Breast epithelium (tissue), 4 donors: Measurements from ENCODE around the gene PLPP7. TPM values are rescaled to one million over a fixed set of nuclear protein-coding genes. Genes with fewer than 3 reads are reported as not detected.
A peak's percentile ranks its signal among the peaks of the same experiment; 100 is the strongest.

Source experiments
- DNase-seq, 2 donors: peaks; one replicate each; pipeline ENCODE4 v3.0.0-alpha.2; 2019; ENCODE audit warnings: low spot score in 2 of 2
- H3K27ac ChIP-seq, 2 donors: fragments of 200-600 bp; sonication (generic) in 1 of 2; one replicate each; pipeline ENCODE4 v1.5.1; 2016 to 2019; ENCODE audit warnings: mild to moderate bottlenecking in 1 of 2
- H3K27me3 ChIP-seq, 2 donors: fragments of 200-600 bp; sonication (generic) in 1 of 2; one replicate each; pipeline versions ENCODE4 v1.5.1 to v1.6.0; 2017 to 2019; ENCODE audit warnings: control low read depth in 1 of 2, mild to moderate bottlenecking in 1 of 2
- H3K36me3 ChIP-seq: fragments of 200-600 bp; one replicate; pipeline ENCODE4 v1.5.1; 2019
- H3K4me1 ChIP-seq, 2 donors: fragments of 200-600 bp; sonication (generic); one replicate each; pipeline ENCODE4 v1.5.1; 2016 to 2019; ENCODE audit warnings: control low read depth in 1 of 2
- H3K4me3 ChIP-seq, 3 donors: fragments of 200-600 bp; sonication (generic); 1 replicate in 2 of 3; 2 replicates in 1 of 3; pipeline ENCODE4 v1.5.1; 2016 to 2019; ENCODE audit warnings: mild to moderate bottlenecking in 3 of 3, moderate library complexity in 2 of 3
- H3K9me3 ChIP-seq, 2 donors: fragments of 200-600 bp; sonication (generic) in 1 of 2; one replicate each; pipeline ENCODE4 v1.5.1; 2016 to 2019; ENCODE audit warnings: control low read depth in 1 of 2
- CTCF ChIP-seq, 3 donors: fragments of 450-650 bp; IDR thresholded peaks; one replicate each; pipeline ENCODE4 v1.5.1; 2016 to 2017; ENCODE audit warnings: antibody characterized with exemption in 3 of 3, mild to moderate bottlenecking in 3 of 3, moderate library complexity in 3 of 3
- POLR2A ChIP-seq: fragments of 450-650 bp; IDR thresholded peaks from one replicate; pipeline ENCODE4 v1.6.1; 2016; ENCODE audit warnings: antibody characterized with exemption, mild to moderate bottlenecking, moderate library complexity
- POLR2AphosphoS5 ChIP-seq, 3 donors: sonication (generic); formaldehyde crosslinking; IDR thresholded peaks; one replicate each; pipeline ENCODE4 v1.6.1; 2017; ENCODE audit warnings: antibody characterized with exemption in 3 of 3
- intact Hi-C: fragments of 100-400 bp; cut with DNase I; formaldehyde crosslinking; loops from one replicate; pipeline ENCODE4 v1.15.1; 2023; ENCODE audit warnings: low total_unique reads
- total RNA-seq, 3 donors: library from RNA; depleted of rRNA; stranded (reverse); fragments of >200 nt; gene quantifications; one replicate each; pipeline ENCODE4 v1.1.0, GENCODE V29; 2016

PLPP7 gene
- total RNA-seq, 3 donors from 2014 or later = 5.0 to 14.1 (median 9.3) TPM

GRCh38 chr9:131276891-131277286 is 12.6 kb upstream of the PLPP7 start:
- peak overlapping the region in 1 of 2 donors; percentile 75 for H3K27ac ChIP-seq
- DNase-seq = no peak
- H3K27me3 ChIP-seq = peaks cover 0 to 10% of the 10 kb centered on the region in 2 donors
- no peaks in the 10 kb centered on the region for H3K9me3 ChIP-seq
- intact Hi-C loops = no loop called here
- H3K4me3 ChIP-seq = peak overlapping the region; percentile 71 to 90 (median 73)
- H3K4me1 ChIP-seq = no peaks in the 10 kb centered on the region
- no peaks in the 10 kb centered on the region for H3K36me3 ChIP-seq
- no peak for TF ChIP-seq CTCF (IDR thresholded peaks at IDR 0.05)
- no peak for TF ChIP-seq POLR2AphosphoS5 (IDR thresholded peaks at IDR 0.05)
- TF ChIP-seq POLR2A = no peak

GRCh38 chr9:131277287-131277909 is 12.1 kb upstream of the PLPP7 start:
- TF ChIP-seq POLR2A (no peak), CTCF (IDR thresholded peaks at IDR 0.05) (no peak), POLR2AphosphoS5 (IDR thresholded peaks at IDR 0.05) (no peak)
- Histone ChIP-seq H3K27me3 (peaks cover 0 to 15% of the 10 kb centered on the region in 2 donors), H3K4me1 (no peaks in the 10 kb centered on the region), H3K36me3 (no peaks in the 10 kb centered on the region), H3K4me3 (peak overlapping the region; percentile 71 to 90 (median 73)), H3K9me3 (no peaks in the 10 kb centered on the region), H3K27ac (peak overlapping the region in 1 of 2 donors; percentile 75)
- intact Hi-C loops = no loop called here
- DNase-seq = no peak

GRCh38 chr9:131277910-131278701 is 11.4 kb upstream of the PLPP7 start:
- Histone ChIP-seq H3K9me3 (no peaks in the 10 kb centered on the region), H3K4me1 (no peaks in the 10 kb centered on the region), H3K4me3 (peak overlapping the region; percentile 71 to 90 (median 73)), H3K27me3 (peaks cover 0 to 22% of the 10 kb centered on the region in 2 donors), H3K27ac (peak overlapping the region in 1 of 2 donors; percentile 75), H3K36me3 (no peaks in the 10 kb centered on the region)
- peak; percentile 58 to 60 for DNase-seq
- intact Hi-C loops = no loop called here
- no peak for TF ChIP-seq POLR2AphosphoS5 (IDR thresholded peaks at IDR 0.05)
- no peak for TF ChIP-seq CTCF (IDR thresholded peaks at IDR 0.05)
- no peak for TF ChIP-seq POLR2A

- H3K4me1 ChIP-seq = no peaks in the 10 kb centered on the region
- peaks cover 0 to 25% of the 10 kb centered on the region in 2 donors for H3K27me3 ChIP-seq
- H3K36me3 ChIP-seq = no peaks in the 10 kb centered on the region
- DNase-seq = no peak
- H3K27ac ChIP-seq = no peak overlapping the region
- no peaks in the 10 kb centered on the region for H3K9me3 ChIP-seq
- TF ChIP-seq CTCF (IDR thresholded peaks at IDR 0.05) = no peak
- TF ChIP-seq POLR2A = no peak
- TF ChIP-seq POLR2AphosphoS5 (IDR thresholded peaks at IDR 0.05) = no peak
- no peak overlapping the region for H3K4me3 ChIP-seq
- intact Hi-C loops = no loop called here
Measured at GRCh38 chr9:131278702-131279111, 10.8 kb upstream of the PLPP7 start.
